Activated CD8-positive, alpha-beta T cell treated with anti-CD3 and anti-CD28 coated beads for 36 hours (primary cell): ENCODE measurements around the gene C1QL4. TPM values are rescaled to one million over a fixed set of nuclear protein-coding genes. Genes with fewer than 3 reads are reported as not detected.

Source experiments
- ATAC-seq: fragments of 200-7000 bp; cut with Tn5 transposase; one replicate; pipeline ENCODE4 v1.10.0; 2021; ENCODE audit warnings: mild to moderate bottlenecking, moderate library complexity
- CTCF ChIA-PET: fragments of 350-600 bp; sonication (Branson Sonifier 250); formaldehyde crosslinking; loops from one replicate; lab custom pipeline; 2021; ENCODE audit warnings: antibody characterized with exemption; lab: Charles Lee
- POLR2A ChIA-PET: fragments of 350-600 bp; sonication (Branson Sonifier 250); formaldehyde crosslinking; loops from one replicate; lab custom pipeline; 2021; ENCODE audit warnings: antibody characterized with exemption; lab: Charles Lee
- DNase-seq: peaks from one replicate; pipeline ENCODE4 v3.0.0-alpha.2; 2020
- H3K27ac Mint-ChIP-seq: one replicate; pipeline ENCODE4 v1.8.0; 2021; ENCODE audit warnings: mild to moderate bottlenecking, mixed read lengths
- H3K27me3 Mint-ChIP-seq: one replicate; pipeline ENCODE4 v1.8.0; 2021; ENCODE audit warnings: mixed read lengths
- H3K36me3 Mint-ChIP-seq: one replicate; pipeline ENCODE4 v1.8.0; 2021; ENCODE audit warnings: low read depth, mixed read lengths
- H3K4me1 Mint-ChIP-seq: one replicate; pipeline ENCODE4 v1.8.0; 2021; ENCODE audit warnings: low read depth, mixed read lengths
- H3K4me3 Mint-ChIP-seq: one replicate; pipeline ENCODE4 v1.8.0; 2021; ENCODE audit warnings: mild to moderate bottlenecking, moderate library complexity, mixed read lengths
- H3K9me3 Mint-ChIP-seq: one replicate; pipeline ENCODE4 v1.8.0; 2021; ENCODE audit warnings: mixed read lengths
- intact Hi-C: fragments of 100-400 bp; cut with micrococcal nuclease; formaldehyde crosslinking; loops from one replicate; pipeline ENCODE4 v1.10.0; 2022
- total RNA-seq, 2 experiments: library from RNA; stranded (reverse); gene quantifications; one replicate each; pipeline ENCODE4 v1.2.3, GENCODE V29; 2021
- TF ChIP-seq, protein P1 (sequence below): fragments of 200-600 bp; IDR thresholded peaks from one replicate; pipeline ENCODE4 v1.8.0; 2022; ENCODE audit warnings: antibody characterized with exemption, mild to moderate bottlenecking

C1QL4 gene
- total RNA-seq, 2 experiments from 2014 or later: not detected

GRCh38 chr12:49339464-49339861 lies 2.5 kb upstream of the C1QL4 start:
- CTCF ChIA-PET: interaction anchor here (0.7 to 5.8 kb wide), 4 partner anchors 16 to 51 kb away, joined by 3 to 40 read pairs (median 12); partner anchors contain the start of gene TROAP
- no peak overlapping the region for H3K27ac Mint-ChIP-seq
- H3K4me1 Mint-ChIP-seq: peaks cover 28% of the 10 kb centered on the region
- no peak overlapping the region for H3K4me3 Mint-ChIP-seq
- POLR2A ChIA-PET: no interaction called here
- TF ChIP-seq, protein P1, sequence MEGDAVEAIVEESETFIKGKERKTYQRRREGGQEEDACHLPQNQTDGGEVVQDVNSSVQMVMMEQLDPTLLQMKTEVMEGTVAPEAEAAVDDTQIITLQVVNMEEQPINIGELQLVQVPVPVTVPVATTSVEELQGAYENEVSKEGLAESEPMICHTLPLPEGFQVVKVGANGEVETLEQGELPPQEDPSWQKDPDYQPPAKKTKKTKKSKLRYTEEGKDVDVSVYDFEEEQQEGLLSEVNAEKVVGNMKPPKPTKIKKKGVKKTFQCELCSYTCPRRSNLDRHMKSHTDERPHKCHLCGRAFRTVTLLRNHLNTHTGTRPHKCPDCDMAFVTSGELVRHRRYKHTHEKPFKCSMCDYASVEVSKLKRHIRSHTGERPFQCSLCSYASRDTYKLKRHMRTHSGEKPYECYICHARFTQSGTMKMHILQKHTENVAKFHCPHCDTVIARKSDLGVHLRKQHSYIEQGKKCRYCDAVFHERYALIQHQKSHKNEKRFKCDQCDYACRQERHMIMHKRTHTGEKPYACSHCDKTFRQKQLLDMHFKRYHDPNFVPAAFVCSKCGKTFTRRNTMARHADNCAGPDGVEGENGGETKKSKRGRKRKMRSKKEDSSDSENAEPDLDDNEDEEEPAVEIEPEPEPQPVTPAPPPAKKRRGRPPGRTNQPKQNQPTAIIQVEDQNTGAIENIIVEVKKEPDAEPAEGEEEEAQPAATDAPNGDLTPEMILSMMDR: no peak
- H3K9me3 Mint-ChIP-seq: no peaks in the 10 kb centered on the region
- H3K27me3 Mint-ChIP-seq: peaks cover 70% of the 10 kb centered on the region
- DNase-seq: no peak
- intact Hi-C loops: no loop called here
- no peak for ATAC-seq
- H3K36me3 Mint-ChIP-seq: no peaks in the 10 kb centered on the region

GRCh38 chr12:49338830-49339463 lies 2.0 kb upstream of the C1QL4 start:
- ATAC-seq (no peak), DNase-seq (no peak)
- ChIA-PET POLR2A (no interaction called here), CTCF (interaction anchor here (1.6 to 5.8 kb wide), 6 partner anchors 8 to 50 kb away, joined by 5 to 40 read pairs (median 12); partner anchors contain the start of genes DNAJC22, PRPH and TROAP)
- Mint-ChIP-seq H3K27me3 (peaks cover 68% of the 10 kb centered on the region), H3K4me1 (peaks cover 24% of the 10 kb centered on the region), H3K36me3 (no peaks in the 10 kb centered on the region), H3K4me3 (no peak overlapping the region), H3K27ac (no peak overlapping the region), H3K9me3 (no peaks in the 10 kb centered on the region)
- TF ChIP-seq, protein P1: no peak
- intact Hi-C loops: no loop called here

DNA sequence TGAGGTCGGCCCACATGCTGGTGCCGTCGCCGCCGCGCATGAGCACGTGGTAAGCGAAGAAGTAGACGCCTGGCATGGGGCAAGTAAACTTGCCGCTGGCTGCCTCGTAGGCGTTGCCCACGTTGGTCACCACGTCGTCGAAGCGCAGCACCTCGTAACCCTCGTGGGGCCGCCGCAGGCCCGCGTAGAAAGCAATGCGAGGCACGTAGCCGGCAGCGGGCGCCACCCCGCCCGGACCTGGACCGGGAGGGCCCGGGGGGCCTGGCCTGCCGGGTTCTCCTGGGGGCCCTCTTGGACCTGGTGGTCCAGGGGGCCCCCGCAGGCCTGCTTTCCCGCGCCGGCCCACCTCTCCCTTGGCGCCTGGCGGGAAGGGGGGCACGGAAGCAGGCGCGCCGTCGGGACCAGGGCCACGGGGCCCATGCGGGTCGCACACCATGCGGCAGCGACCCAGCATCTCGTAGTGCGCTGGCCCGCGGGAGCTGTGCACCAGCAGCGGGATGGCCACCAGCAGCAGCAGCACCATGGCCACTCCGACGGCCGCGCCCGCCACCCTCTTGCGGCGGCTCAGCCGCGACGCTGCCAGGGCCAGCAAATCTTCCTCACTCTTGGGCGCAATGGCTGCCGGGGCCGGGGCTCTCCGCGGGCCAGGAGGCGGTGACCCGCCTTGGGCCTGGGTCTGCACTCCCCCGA lies 888 bp downstream of the C1QL4 start:
- ATAC-seq (no peak), DNase-seq (no peak)
- H3K4me3 Mint-ChIP-seq: no peak overlapping the region
- intact Hi-C loops: no loop called here
- peaks cover 15% of the 10 kb centered on the region for H3K4me1 Mint-ChIP-seq
- no peaks in the 10 kb centered on the region for H3K9me3 Mint-ChIP-seq
- ChIA-PET CTCF (interaction anchor here (0.6 to 5.8 kb wide), 12 partner anchors 12 to 179 kb away, joined by 3 to 40 read pairs (median 7); partner anchors contain the start of genes DNAJC22, PRPH and TROAP), POLR2A (interaction anchor here (1.1 to 1.5 kb wide), 3 partner anchors 11 to 47 kb away, joined by 3 read pairs; no protein-coding TSS in a partner anchor)
- H3K27ac Mint-ChIP-seq: no peak overlapping the region
- H3K27me3 Mint-ChIP-seq: peaks cover 67% of the 10 kb centered on the region
- TF ChIP-seq, protein P1: no peak
- H3K36me3 Mint-ChIP-seq: peaks cover 4% of the 10 kb centered on the region

DNA sequence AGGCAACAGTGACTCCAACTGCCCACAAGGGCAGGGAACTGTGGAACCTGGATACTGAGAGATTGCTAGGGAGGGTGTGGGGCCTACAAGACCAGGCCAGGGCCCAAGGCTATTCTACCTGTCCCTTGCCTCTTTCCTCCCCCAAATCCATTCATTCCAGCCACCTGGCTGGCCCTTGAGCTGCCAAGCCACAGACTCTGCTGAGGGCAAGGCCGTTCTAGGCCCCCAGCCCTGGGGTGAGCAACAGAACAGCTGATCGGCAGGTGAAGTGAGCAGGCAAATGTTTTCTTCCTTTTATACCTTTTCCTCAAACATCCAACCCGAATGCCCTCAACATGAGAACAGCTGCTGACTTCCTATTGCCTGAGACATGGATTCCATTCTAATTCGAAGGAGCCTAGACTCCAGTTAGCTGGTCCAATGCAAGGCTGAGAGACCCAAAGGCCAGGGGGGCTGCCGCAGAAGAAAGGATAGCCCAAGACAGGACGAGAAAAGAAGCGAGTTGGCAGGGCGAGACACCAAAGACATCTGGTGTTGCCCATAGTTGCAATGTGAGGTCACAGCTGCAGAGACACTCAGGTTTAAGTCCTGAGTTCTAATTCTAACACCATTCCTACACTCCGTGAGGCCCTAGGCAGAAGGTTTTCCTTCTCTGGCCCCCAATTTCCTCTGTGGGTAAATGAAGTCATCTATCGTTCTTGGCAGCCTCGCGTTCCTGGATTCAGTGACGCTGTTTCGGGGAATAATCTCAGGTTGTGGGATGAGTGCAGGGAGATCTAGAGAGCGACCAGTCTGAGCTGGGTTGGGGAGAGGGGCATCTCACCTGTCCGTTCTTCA lies 1.7 kb downstream of the C1QL4 start:
- intact Hi-C loops: no loop called here
- Mint-ChIP-seq H3K9me3 (no peaks in the 10 kb centered on the region), H3K27me3 (peaks cover 62% of the 10 kb centered on the region), H3K4me1 (peaks cover 15% of the 10 kb centered on the region), H3K4me3 (no peak overlapping the region), H3K36me3 (peaks cover 10% of the 10 kb centered on the region), H3K27ac (no peak overlapping the region)
- no peak for ATAC-seq
- no peak for DNase-seq
- TF ChIP-seq, protein P1: no peak
- ChIA-PET CTCF (interaction anchor here (0.7 to 5.8 kb wide), 7 partner anchors 10 to 482 kb away, joined by 3 to 40 read pairs (median 6); partner anchors contain the start of genes DNAJC22 and PRPH), POLR2A (interaction anchor here (1.0 kb wide), 1 partner anchor 31 kb away, joined by 3 read pairs; no protein-coding TSS in a partner anchor)
